ENCODE measurements around the gene TSC2. TPM values are rescaled to one million over a fixed set of nuclear protein-coding genes. Genes with fewer than 3 reads are reported as not detected.

Gene TSC2
- total RNA-seq, 2 donors from 2014 or later, result 75.3 to 143 TPM

DNA sequence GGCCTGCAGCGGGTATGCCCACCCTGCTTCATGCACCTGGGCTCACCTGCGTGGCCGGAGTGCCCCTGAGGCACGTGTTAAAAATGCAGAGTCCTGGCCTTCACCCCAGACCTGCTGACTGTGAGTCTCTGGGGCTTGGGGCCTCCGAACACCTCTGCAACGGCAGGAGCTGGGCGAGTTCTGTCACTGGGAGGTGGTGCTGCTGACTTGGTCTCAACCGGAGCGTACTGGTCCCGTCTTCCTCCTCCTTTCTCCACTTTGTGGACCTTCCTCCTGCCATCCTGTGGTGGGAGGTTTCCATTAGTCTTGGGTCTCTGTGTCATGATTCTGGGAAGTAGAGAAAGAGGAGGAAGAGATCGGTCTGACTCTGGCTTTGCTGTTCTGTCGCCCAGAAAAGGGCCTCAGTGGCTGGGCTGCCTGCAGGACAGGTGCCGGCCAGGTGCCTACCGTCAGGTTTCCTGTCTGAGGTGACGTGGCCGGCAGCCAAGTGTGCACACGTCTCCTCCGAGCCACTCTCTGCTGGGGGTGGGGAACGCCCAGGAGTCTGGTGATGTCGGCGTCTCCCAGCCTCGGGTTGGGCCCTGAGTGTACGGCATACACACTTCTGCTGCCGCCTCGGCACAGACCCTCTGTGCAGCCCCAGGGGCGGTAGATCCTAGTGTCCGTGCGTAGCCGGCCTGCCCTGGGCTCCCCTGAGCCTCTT, 6.9 kb downstream of the TSC2 start:
- Histone ChIP-seq H3K4me1 (peaks cover 9% of the 10 kb centered on the region), H3K36me3 (peaks cover 6% of the 10 kb centered on the region), H3K9me3 (no peaks in the 10 kb centered on the region), H3K9ac (ENCODE audit: low read depth in 2 of 2, low read length in 2 of 2) (peak overlapping the region; percentile 58 to 61), H3K27me3 (no peaks in the 10 kb centered on the region), H3K27ac (peak overlapping the region; percentile 55), H3K4me3 (no peak overlapping the region)
- peak; percentile 91 for DNase-seq
- intact Hi-C loops (cut with DNase I), result no loop called here
- TF ChIP-seq, protein P1, sequence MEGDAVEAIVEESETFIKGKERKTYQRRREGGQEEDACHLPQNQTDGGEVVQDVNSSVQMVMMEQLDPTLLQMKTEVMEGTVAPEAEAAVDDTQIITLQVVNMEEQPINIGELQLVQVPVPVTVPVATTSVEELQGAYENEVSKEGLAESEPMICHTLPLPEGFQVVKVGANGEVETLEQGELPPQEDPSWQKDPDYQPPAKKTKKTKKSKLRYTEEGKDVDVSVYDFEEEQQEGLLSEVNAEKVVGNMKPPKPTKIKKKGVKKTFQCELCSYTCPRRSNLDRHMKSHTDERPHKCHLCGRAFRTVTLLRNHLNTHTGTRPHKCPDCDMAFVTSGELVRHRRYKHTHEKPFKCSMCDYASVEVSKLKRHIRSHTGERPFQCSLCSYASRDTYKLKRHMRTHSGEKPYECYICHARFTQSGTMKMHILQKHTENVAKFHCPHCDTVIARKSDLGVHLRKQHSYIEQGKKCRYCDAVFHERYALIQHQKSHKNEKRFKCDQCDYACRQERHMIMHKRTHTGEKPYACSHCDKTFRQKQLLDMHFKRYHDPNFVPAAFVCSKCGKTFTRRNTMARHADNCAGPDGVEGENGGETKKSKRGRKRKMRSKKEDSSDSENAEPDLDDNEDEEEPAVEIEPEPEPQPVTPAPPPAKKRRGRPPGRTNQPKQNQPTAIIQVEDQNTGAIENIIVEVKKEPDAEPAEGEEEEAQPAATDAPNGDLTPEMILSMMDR (IDR thresholded peaks at IDR 0.05), result no peak

DNA sequence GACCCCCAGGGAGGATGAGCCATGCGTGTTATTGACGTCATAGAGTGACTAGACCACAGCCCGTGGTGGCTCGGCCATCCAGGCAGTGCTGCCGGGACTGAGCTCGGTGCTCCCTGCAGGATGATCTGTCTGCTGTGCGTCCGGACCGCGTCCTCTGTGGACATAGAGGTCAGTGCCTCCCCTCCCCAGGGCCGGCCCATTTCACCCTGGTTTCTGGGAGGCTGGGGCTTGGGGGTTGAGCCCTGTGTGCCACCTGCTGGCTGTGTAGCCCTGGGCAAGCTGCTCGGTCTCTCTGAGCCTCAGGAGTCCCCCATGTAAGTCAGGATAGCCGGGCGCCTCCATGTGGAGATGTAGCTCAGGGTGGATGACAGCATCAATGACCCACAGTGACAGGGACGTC, 8.3 kb downstream of the TSC2 start:
- Histone ChIP-seq H3K27me3 (no peaks in the 10 kb centered on the region), H3K9me3 (no peaks in the 10 kb centered on the region), H3K27ac (no peak overlapping the region), H3K9ac (ENCODE audit: low read depth in 2 of 2, low read length in 2 of 2) (no peak overlapping the region), H3K4me3 (no peak overlapping the region), H3K4me1 (peaks cover 9% of the 10 kb centered on the region), H3K36me3 (peaks cover 6% of the 10 kb centered on the region)
- intact Hi-C loops (cut with DNase I), result no loop called here
- TF ChIP-seq, protein P1 (IDR thresholded peaks at IDR 0.05), result no peak
- no peak for DNase-seq

DNA sequence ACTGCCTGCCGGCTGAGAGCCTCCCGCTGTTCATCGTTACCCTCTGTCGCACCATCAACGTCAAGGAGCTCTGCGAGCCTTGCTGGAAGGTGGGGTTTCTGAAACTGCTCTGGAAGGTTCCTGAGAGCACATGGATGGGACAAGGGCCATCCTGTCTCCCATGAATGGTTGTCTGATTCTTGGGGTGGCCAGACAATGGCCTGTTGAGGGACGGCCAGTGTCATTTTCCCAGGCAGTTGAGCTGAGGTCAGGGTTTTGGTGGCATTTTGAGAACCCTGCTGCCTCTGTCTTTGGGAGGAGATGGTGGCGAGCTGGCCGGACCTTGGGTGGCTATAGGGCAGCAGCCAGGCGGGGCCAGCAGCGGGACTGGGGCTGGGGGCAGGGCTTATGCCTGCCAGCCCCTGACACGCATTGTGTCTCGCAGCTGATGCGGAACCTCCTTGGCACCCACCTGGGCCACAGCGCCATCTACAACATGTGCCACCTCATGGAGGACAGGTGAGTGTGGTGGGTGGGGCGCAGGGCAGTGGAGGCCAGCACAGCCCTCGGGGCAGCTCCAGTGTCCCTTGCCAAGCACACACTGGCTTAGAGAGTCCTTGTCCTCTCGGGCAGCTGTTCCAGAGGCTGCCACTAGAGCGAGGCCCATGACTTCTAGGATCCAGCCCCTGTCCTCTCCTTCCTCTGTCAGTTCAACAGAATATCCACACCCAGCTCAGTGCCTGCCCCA, 9.1 kb downstream of the TSC2 start:
- Histone ChIP-seq H3K36me3 (peaks cover 6% of the 10 kb centered on the region), H3K4me1 (peaks cover 9% of the 10 kb centered on the region), H3K9me3 (no peaks in the 10 kb centered on the region), H3K27ac (no peak overlapping the region), H3K27me3 (no peaks in the 10 kb centered on the region), H3K4me3 (no peak overlapping the region), H3K9ac (ENCODE audit: low read depth in 2 of 2, low read length in 2 of 2) (no peak overlapping the region)
- DNase-seq, result no peak
- intact Hi-C loops (cut with DNase I), result no loop called here
- TF ChIP-seq, protein P1 (IDR thresholded peaks at IDR 0.05), result no peak

DNA sequence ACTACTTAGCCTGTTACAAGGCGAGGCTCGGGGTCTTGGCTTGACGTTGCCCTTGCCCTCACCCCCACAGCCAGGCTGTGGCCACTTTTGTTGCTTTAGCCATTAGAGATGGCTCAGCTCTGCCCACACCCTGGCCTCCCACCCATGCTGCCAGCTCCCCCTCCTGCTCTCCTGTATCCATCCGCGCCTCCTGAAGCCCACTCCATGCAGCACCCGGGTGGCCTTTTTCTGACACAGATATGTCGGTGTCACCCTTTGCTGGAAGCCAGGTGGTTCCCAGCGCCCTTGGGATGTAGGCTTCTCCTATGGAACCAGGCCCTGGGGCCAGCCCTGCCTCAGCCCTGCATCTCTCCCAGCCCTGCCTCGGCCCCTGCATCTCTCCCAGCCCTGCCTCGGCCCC, 9.7 kb downstream of the TSC2 start:
- H3K4me3 ChIP-seq, result no peak overlapping the region
- intact Hi-C loops (cut with DNase I), result no loop called here
- H3K9me3 ChIP-seq, result no peaks in the 10 kb centered on the region
- no peak overlapping the region for H3K9ac ChIP-seq (ENCODE audit: low read depth in 2 of 2, low read length in 2 of 2)
- H3K4me1 ChIP-seq, result peaks cover 9% of the 10 kb centered on the region
- no peak overlapping the region for H3K27ac ChIP-seq
- H3K27me3 ChIP-seq, result no peaks in the 10 kb centered on the region
- TF ChIP-seq, protein P1 (IDR thresholded peaks at IDR 0.05), result no peak
- no peak for DNase-seq
- peaks cover 6% of the 10 kb centered on the region for H3K36me3 ChIP-seq

DNA sequence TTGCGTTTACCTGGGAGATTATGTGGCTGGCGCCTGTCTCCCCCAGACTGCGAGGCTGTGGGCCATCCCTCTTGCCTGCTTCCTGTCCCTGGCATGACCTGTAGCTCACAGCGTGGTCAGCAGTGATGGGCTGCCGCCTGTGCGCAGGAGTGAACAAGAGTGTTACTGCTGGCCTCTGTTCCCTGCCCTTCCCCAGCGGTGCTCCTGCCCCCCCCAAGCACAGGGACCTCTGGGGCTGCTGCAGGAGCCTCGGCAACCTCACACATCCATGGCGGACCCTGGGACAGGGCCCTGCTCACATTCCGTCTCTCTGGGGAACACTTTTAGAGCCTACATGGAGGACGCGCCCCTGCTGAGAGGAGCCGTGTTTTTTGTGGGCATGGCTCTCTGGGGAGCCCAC, 10.6 kb downstream of the TSC2 start:
- H3K4me3 ChIP-seq, result no peak overlapping the region
- intact Hi-C loops (cut with DNase I), result no loop called here
- no peaks in the 10 kb centered on the region for H3K27me3 ChIP-seq
- H3K9ac ChIP-seq (ENCODE audit: low read depth in 2 of 2, low read length in 2 of 2), result no peak overlapping the region
- no peaks in the 10 kb centered on the region for H3K9me3 ChIP-seq
- TF ChIP-seq, protein P1 (IDR thresholded peaks at IDR 0.05), result no peak
- no peak overlapping the region for H3K27ac ChIP-seq
- H3K4me1 ChIP-seq, result peaks cover 9% of the 10 kb centered on the region
- peaks cover 14% of the 10 kb centered on the region for H3K36me3 ChIP-seq
- DNase-seq, result no peak

All from colonic mucosa (tissue), 4 donors.